Measurements from ENCODE around the gene MAN1A1.

The MAN1A1 gene

DNA sequence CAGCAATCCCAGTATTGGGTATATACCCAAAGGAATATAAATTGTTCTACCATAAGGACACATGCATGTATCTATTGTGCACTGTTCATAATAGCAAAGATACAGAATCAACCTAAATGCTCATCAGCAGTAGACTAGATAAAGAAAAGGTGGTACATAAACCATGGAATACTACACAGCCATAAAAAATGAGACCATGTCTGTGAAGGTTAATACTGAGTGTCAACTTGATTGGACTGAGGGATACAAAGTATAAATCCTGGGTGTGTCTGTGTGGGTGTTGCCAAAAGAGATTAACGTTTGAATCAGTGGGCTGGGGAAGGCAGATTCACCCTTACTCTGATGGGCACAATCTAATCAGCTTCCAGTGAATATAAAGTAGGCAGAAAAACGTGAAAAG is 86.9 kb downstream of the MAN1A1 start:
- Histone ChIP-seq H3K4me1 (ENCODE audit: control insufficient read depth, insufficient read depth, low read length, poor library complexity, severe bottlenecking) (no peaks in the 10 kb centered on the region), H3K36me3 (ENCODE audit: control insufficient read depth, insufficient read depth, low read length) (no peaks in the 10 kb centered on the region), H3K27me3 (replicated peaks; ENCODE audit: control insufficient read depth, insufficient read depth, low read length, poor library complexity, severe bottlenecking) (no peaks in the 10 kb centered on the region), H3K4me3 (ENCODE audit: insufficient read depth, low read depth, low read length, poor library complexity, severe bottlenecking) (no peak overlapping the region), H3K27ac (ENCODE audit: insufficient read depth, low read length, poor library complexity, severe bottlenecking) (no peak overlapping the region), H3K9me3 (ENCODE audit: control insufficient read depth, low read length) (no peaks in the 10 kb centered on the region)
- DNase-seq, result no peak

DNA sequence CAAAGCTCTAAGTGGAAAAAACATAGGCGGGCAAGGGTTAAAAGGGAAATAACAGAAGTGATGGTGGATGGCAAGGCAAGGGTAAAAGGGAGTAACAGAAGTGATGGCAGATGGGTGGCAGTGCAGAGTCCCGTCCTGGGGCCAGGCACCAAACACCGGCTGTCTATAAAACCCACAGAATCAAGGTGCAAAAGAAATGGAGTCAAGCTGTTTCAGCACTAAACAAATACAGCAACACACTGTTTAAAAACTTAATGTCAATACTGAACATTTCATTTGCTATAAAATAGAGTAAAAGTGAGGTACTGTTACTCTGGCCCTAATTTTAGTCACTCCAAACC is 87.6 kb downstream of the MAN1A1 start:
- no peak for DNase-seq
- no peaks in the 10 kb centered on the region for H3K4me1 ChIP-seq (ENCODE audit: control insufficient read depth, insufficient read depth, low read length, poor library complexity, severe bottlenecking)
- H3K4me3 ChIP-seq (ENCODE audit: insufficient read depth, low read depth, low read length, poor library complexity, severe bottlenecking), result no peak overlapping the region
- H3K9me3 ChIP-seq (ENCODE audit: control insufficient read depth, low read length), result no peaks in the 10 kb centered on the region
- H3K27me3 ChIP-seq (replicated peaks; ENCODE audit: control insufficient read depth, insufficient read depth, low read length, poor library complexity, severe bottlenecking), result no peaks in the 10 kb centered on the region
- H3K36me3 ChIP-seq (ENCODE audit: control insufficient read depth, insufficient read depth, low read length), result no peaks in the 10 kb centered on the region
- no peak overlapping the region for H3K27ac ChIP-seq (ENCODE audit: insufficient read depth, low read length, poor library complexity, severe bottlenecking)

DNA sequence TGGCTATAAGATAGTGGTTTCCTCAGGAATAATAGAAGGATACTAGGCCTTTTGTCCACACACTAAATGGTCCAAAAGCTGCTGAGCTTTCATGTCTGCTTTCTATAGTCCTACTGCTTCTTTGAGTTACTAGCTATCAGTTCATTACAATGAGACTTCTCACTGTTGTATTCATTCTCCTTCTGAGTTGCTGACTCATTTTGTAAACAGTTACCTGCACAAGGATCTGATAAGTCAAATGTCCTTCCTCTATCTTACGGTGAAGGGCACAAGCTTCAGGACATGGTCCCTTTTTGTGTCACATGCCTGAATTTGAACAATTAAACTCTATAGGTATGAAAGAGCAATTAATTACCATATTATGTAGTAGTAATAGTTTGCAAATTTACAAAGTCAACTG is 90.5 kb downstream of the MAN1A1 start:
- Histone ChIP-seq H3K27ac (ENCODE audit: insufficient read depth, low read length, poor library complexity, severe bottlenecking) (no peak overlapping the region), H3K36me3 (ENCODE audit: control insufficient read depth, insufficient read depth, low read length) (no peaks in the 10 kb centered on the region)
- DNase-seq, result no peak

DNA sequence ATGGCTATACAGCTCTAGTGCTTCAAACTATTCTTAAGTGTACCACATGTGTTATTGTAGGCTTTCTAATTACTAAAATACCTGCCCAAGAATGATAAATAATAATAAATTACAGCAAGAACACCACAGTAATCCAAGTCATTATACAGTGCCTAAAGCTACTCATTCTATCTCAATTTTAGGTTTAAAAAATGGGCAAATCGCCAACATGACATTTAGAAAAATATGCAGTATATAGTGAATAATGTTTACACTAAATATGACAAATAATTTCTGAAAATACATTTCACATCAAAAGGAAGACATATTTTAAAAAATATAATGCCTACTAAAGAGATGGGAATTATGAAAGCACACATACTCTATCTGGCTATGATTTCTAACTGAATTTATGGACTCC is 91.8 kb downstream of the MAN1A1 start:
- no peak for DNase-seq
- Histone ChIP-seq H3K9me3 (ENCODE audit: control insufficient read depth, low read length) (no peaks in the 10 kb centered on the region), H3K36me3 (ENCODE audit: control insufficient read depth, insufficient read depth, low read length) (no peaks in the 10 kb centered on the region), H3K4me3 (ENCODE audit: insufficient read depth, low read depth, low read length, poor library complexity, severe bottlenecking) (no peak overlapping the region), H3K27ac (ENCODE audit: insufficient read depth, low read length, poor library complexity, severe bottlenecking) (no peak overlapping the region), H3K27me3 (replicated peaks; ENCODE audit: control insufficient read depth, insufficient read depth, low read length, poor library complexity, severe bottlenecking) (no peaks in the 10 kb centered on the region), H3K4me1 (ENCODE audit: control insufficient read depth, insufficient read depth, low read length, poor library complexity, severe bottlenecking) (peaks cover 7% of the 10 kb centered on the region)

More for the DNA sequence above, 90.5 kb downstream of the MAN1A1 start:
- H3K4me3 ChIP-seq (ENCODE audit: insufficient read depth, low read depth, low read length, poor library complexity, severe bottlenecking), result no peak overlapping the region
- peaks cover 7% of the 10 kb centered on the region for H3K4me1 ChIP-seq (ENCODE audit: control insufficient read depth, insufficient read depth, low read length, poor library complexity, severe bottlenecking)
- no peaks in the 10 kb centered on the region for H3K27me3 ChIP-seq (replicated peaks; ENCODE audit: control insufficient read depth, insufficient read depth, low read length, poor library complexity, severe bottlenecking)
- H3K9me3 ChIP-seq (ENCODE audit: control insufficient read depth, low read length), result no peaks in the 10 kb centered on the region

DNA sequence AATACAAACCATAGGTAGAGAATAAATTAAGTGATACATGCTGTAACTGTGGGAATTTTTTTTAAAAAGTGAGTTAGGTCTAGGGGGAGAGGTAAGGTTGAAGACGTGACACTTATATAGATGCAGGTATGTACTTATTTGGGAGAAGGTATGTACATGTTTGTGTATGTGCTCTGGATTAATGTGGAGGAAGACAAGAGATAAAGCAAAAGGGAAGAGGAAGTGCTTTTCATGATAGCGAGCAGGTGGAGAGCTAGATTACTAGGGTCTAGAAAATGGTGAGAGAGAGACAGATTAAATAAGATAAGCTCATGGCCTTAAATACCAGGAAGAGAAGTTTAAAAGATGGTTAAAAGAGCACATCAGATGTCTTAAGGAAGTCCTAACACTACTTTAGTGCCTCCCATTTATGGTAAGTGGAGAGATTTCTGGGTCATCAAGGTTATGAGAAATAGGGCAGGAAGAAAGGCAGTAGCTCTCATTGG is 92.5 kb downstream of the MAN1A1 start:
- no peaks in the 10 kb centered on the region for H3K36me3 ChIP-seq (ENCODE audit: control insufficient read depth, insufficient read depth, low read length)
- H3K27ac ChIP-seq (ENCODE audit: insufficient read depth, low read length, poor library complexity, severe bottlenecking), result no peak overlapping the region
- H3K4me1 ChIP-seq (ENCODE audit: control insufficient read depth, insufficient read depth, low read length, poor library complexity, severe bottlenecking), result peaks cover 7% of the 10 kb centered on the region
- no peaks in the 10 kb centered on the region for H3K27me3 ChIP-seq (replicated peaks; ENCODE audit: control insufficient read depth, insufficient read depth, low read length, poor library complexity, severe bottlenecking)
- no peaks in the 10 kb centered on the region for H3K9me3 ChIP-seq (ENCODE audit: control insufficient read depth, low read length)
- DNase-seq, result no peak
- H3K4me3 ChIP-seq (ENCODE audit: insufficient read depth, low read depth, low read length, poor library complexity, severe bottlenecking), result no peak overlapping the region

DNA sequence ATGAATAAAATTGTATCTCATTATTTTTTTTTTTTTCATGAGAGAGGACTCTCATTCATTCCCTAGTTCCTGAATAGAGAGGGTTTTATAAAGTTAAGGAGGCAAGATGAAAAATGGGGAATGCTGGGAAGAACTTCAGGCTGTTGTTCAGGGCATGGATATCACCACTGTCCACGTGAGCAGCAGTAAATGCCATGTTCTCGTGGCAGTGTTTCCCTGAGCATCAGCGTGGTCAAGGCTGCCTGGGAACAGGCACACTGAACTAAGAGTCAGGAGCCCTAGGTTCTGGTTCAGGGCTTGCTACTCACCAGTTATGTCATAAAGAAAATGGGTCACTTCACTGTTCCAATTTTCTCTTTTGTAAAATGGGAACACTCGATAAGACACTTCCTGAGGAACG is 93.2 kb downstream of the MAN1A1 start:
- no peaks in the 10 kb centered on the region for H3K9me3 ChIP-seq (ENCODE audit: control insufficient read depth, low read length)
- H3K4me1 ChIP-seq (ENCODE audit: control insufficient read depth, insufficient read depth, low read length, poor library complexity, severe bottlenecking), result peaks cover 7% of the 10 kb centered on the region
- no peaks in the 10 kb centered on the region for H3K36me3 ChIP-seq (ENCODE audit: control insufficient read depth, insufficient read depth, low read length)
- H3K4me3 ChIP-seq (ENCODE audit: insufficient read depth, low read depth, low read length, poor library complexity, severe bottlenecking), result no peak overlapping the region
- no peaks in the 10 kb centered on the region for H3K27me3 ChIP-seq (replicated peaks; ENCODE audit: control insufficient read depth, insufficient read depth, low read length, poor library complexity, severe bottlenecking)
- H3K27ac ChIP-seq (ENCODE audit: insufficient read depth, low read length, poor library complexity, severe bottlenecking), result no peak overlapping the region
- no peak for DNase-seq

DNA sequence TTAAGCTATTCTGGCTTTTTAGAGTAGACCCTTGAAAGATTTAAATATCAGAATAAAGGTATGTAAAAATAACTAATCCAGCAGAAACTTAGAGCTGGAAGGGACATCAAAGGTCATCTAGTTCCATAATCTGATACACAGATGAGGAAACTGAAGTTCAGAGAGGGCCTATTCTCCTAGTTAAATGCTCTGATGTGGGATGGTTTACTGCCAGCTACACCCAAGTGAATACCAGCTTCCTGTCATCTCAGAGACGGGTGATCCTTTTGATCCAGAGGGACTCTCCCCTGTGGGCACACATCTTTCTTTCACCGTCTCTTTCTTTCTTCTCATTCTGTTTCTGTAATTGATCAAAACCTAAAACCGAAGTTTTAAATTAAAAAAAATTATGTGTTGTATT is 94.1 kb downstream of the MAN1A1 start:
- H3K4me1 ChIP-seq (ENCODE audit: control insufficient read depth, insufficient read depth, low read length, poor library complexity, severe bottlenecking), result peaks cover 7% of the 10 kb centered on the region
- no peaks in the 10 kb centered on the region for H3K9me3 ChIP-seq (ENCODE audit: control insufficient read depth, low read length)
- no peak overlapping the region for H3K27ac ChIP-seq (ENCODE audit: insufficient read depth, low read length, poor library complexity, severe bottlenecking)
- H3K27me3 ChIP-seq (replicated peaks; ENCODE audit: control insufficient read depth, insufficient read depth, low read length, poor library complexity, severe bottlenecking), result no peaks in the 10 kb centered on the region
- no peaks in the 10 kb centered on the region for H3K36me3 ChIP-seq (ENCODE audit: control insufficient read depth, insufficient read depth, low read length)
- DNase-seq, result no peak
- H3K4me3 ChIP-seq (ENCODE audit: insufficient read depth, low read depth, low read length, poor library complexity, severe bottlenecking), result no peak overlapping the region

DNA sequence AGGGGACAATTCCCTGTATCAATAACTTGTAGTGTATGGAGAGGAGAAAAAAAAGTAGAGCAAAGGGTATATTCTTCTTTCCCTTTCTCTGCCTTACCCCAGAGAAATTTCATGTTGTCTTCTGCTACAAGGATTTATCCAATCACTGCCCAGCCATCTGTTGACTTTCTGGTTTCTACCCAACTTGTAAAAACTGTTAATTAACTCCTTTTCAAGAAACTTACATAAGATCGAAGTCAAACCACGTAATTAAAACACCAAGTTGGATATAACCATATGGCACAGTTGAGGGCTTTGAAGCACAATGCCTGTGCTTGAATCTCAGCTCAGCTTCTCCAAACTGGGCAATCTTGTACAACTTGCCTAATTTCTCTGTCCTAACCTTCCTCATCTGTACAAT is 99.5 kb downstream of the MAN1A1 start:
- Histone ChIP-seq H3K27ac (ENCODE audit: insufficient read depth, low read length, poor library complexity, severe bottlenecking) (no peak overlapping the region), H3K36me3 (ENCODE audit: control insufficient read depth, insufficient read depth, low read length) (peaks cover 4% of the 10 kb centered on the region), H3K9me3 (ENCODE audit: control insufficient read depth, low read length) (no peaks in the 10 kb centered on the region), H3K4me1 (ENCODE audit: control insufficient read depth, insufficient read depth, low read length, poor library complexity, severe bottlenecking) (no peaks in the 10 kb centered on the region), H3K4me3 (ENCODE audit: insufficient read depth, low read depth, low read length, poor library complexity, severe bottlenecking) (no peak overlapping the region), H3K27me3 (replicated peaks; ENCODE audit: control insufficient read depth, insufficient read depth, low read length, poor library complexity, severe bottlenecking) (no peaks in the 10 kb centered on the region)
- DNase-seq, result no peak

DNA sequence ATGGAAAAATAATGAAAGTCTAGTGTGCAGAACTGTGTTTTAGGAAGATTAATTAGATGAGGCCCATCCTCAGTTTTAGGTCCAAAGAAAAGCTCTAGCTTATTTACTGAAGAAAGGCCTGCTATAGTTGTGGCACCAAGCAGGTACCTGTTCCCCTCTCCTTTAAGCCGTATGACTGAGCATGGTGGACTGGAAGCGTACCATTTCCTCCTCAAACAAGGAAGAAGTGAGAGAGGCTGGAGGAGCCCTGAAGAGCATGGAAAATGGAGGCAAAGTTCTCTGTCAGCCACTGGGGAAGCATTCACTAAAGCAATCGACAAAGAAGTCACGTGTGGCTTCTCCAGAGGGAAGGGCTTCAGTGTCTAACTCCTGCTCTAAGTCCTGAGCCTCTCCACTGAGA is 100.2 kb downstream of the MAN1A1 start:
- no peak overlapping the region for H3K27ac ChIP-seq (ENCODE audit: insufficient read depth, low read length, poor library complexity, severe bottlenecking)
- no peak overlapping the region for H3K4me3 ChIP-seq (ENCODE audit: insufficient read depth, low read depth, low read length, poor library complexity, severe bottlenecking)
- no peaks in the 10 kb centered on the region for H3K9me3 ChIP-seq (ENCODE audit: control insufficient read depth, low read length)
- no peak for DNase-seq
- no peaks in the 10 kb centered on the region for H3K4me1 ChIP-seq (ENCODE audit: control insufficient read depth, insufficient read depth, low read length, poor library complexity, severe bottlenecking)
- peaks cover 4% of the 10 kb centered on the region for H3K36me3 ChIP-seq (ENCODE audit: control insufficient read depth, insufficient read depth, low read length)
- H3K27me3 ChIP-seq (replicated peaks; ENCODE audit: control insufficient read depth, insufficient read depth, low read length, poor library complexity, severe bottlenecking), result no peaks in the 10 kb centered on the region

DNA sequence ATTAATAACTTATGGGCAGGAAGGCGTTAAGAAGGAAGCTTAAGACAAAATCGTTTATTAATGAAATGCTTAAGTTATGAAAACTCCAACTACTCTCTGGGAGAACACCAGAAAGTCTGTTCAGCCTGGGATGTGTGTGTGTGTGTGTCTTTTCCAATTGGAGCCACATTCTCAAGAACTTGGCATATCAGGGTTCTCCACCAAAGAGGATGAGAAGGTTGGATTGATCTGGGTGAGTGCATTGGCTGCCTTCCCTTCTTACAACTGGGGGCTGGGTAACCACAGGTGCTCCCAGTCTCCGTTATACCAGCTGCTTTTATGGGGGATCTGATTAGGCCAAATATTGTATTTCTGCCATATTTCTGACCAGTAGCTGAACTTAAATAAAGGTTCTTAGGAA is 102.1 kb downstream of the MAN1A1 start:
- DNase-seq, result no peak
- no peaks in the 10 kb centered on the region for H3K9me3 ChIP-seq (ENCODE audit: control insufficient read depth, low read length)
- no peak overlapping the region for H3K4me3 ChIP-seq (ENCODE audit: insufficient read depth, low read depth, low read length, poor library complexity, severe bottlenecking)
- H3K27ac ChIP-seq (ENCODE audit: insufficient read depth, low read length, poor library complexity, severe bottlenecking), result no peak overlapping the region
- peaks cover 4% of the 10 kb centered on the region for H3K36me3 ChIP-seq (ENCODE audit: control insufficient read depth, insufficient read depth, low read length)
- H3K27me3 ChIP-seq (replicated peaks; ENCODE audit: control insufficient read depth, insufficient read depth, low read length, poor library complexity, severe bottlenecking), result no peaks in the 10 kb centered on the region
- H3K4me1 ChIP-seq (ENCODE audit: control insufficient read depth, insufficient read depth, low read length, poor library complexity, severe bottlenecking), result no peaks in the 10 kb centered on the region

DNA sequence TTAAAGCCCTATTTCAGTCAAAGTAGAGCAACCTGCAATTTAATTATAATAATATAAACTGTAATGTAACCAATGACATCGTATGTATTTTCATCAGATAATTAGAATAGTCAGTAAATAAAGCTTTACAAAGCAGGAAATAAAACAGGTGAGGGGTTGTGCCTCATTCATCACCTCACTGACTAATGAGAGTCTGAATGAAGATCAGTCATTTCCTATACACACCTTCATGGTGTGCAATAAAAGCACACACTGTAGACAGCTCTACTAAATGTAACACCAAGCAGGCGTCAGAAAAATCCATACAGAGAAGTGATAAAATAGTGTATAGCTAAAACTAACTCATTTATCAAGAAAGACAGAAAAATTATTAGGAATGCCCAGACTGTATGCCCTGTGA is 105.9 kb downstream of the MAN1A1 start:
- H3K27me3 ChIP-seq (replicated peaks; ENCODE audit: control insufficient read depth, insufficient read depth, low read length, poor library complexity, severe bottlenecking), result no peaks in the 10 kb centered on the region
- H3K36me3 ChIP-seq (ENCODE audit: control insufficient read depth, insufficient read depth, low read length), result peaks cover 4% of the 10 kb centered on the region
- no peak overlapping the region for H3K27ac ChIP-seq (ENCODE audit: insufficient read depth, low read length, poor library complexity, severe bottlenecking)
- no peaks in the 10 kb centered on the region for H3K9me3 ChIP-seq (ENCODE audit: control insufficient read depth, low read length)
- no peaks in the 10 kb centered on the region for H3K4me1 ChIP-seq (ENCODE audit: control insufficient read depth, insufficient read depth, low read length, poor library complexity, severe bottlenecking)
- H3K4me3 ChIP-seq (ENCODE audit: insufficient read depth, low read depth, low read length, poor library complexity, severe bottlenecking), result no peak overlapping the region
- no peak for DNase-seq

Measured in effector memory CD4-positive, alpha-beta T cell (primary cell).